ENCODE measurements around the gene PXDN. TPM values are rescaled to one million over a fixed set of nuclear protein-coding genes. Genes with fewer than 3 reads are reported as not detected.
A peak's percentile ranks its signal among the peaks of the same experiment; 100 is the strongest.

Gene PXDN
- total and polyA plus RNA-seq, 11 donors: 5.9 to 83.7 (median 28.2) TPM

- DNase-seq: no peak
- 94 to 95% (median 94%) methylated on average over 17 to 18 of the region's 18 CpGs for WGBS, 4 donors
- Histone ChIP-seq H3K4me1 (peaks cover 0 to 6% (median 0%) of the 10 kb centered on the region in 12 donors), H3K4me3 (no peak overlapping the region), H3K36me3 (peaks cover 0 to 98% (median 50%) of the 10 kb centered on the region in 9 donors), H3K9me3 (no peaks in the 10 kb centered on the region), H3K27me3 (no peaks in the 10 kb centered on the region), H3K27ac (no peak overlapping the region)
- intact Hi-C loops (cut with DNase I): loop anchor here in 1 of 10 donors (5.0 kb wide), 1 partner anchor 69 kb away; the partner anchor contains the start of gene PXDN
- TF ChIP-seq CTCF (IDR thresholded peaks at IDR 0.05): no peak
- TF ChIP-seq POLR2A (IDR thresholded peaks at IDR 0.05): no peak
- ATAC-seq: peak in 1 of 4 donors; percentile 6
These were observed 71.0 kb downstream of the PXDN start for GRCh38 chr2:1673160-1673944.

GRCh38 chr2:1672738-1673137 lies 71.6 kb downstream of the PXDN start:
- intact Hi-C loops (cut with DNase I): loop anchor here in 1 of 10 donors (5.0 kb wide), 1 partner anchor 70 kb away; the partner anchor contains the start of gene PXDN

GRCh38 chr2:1671916-1672315 lies 72.4 kb downstream of the PXDN start:
- DNase-seq (no peak), ATAC-seq (peak in 1 of 4 donors; percentile 60)
- 74 to 84% (median 76%) methylated on average over 3 of the region's 3 CpGs for WGBS, 4 donors
- no peaks in the 10 kb centered on the region for H3K27me3 ChIP-seq
- peaks cover 0 to 83% (median 35%) of the 10 kb centered on the region in 9 donors for H3K36me3 ChIP-seq
- no peak overlapping the region for H3K4me3 ChIP-seq
- H3K4me1 ChIP-seq: peaks cover 0 to 6% (median 0%) of the 10 kb centered on the region in 12 donors
- no peak for TF ChIP-seq POLR2A (IDR thresholded peaks at IDR 0.05)
- TF ChIP-seq CTCF (IDR thresholded peaks at IDR 0.05): no peak
- peak overlapping the region in 2 of 12 donors; percentile 9 to 25 for H3K27ac ChIP-seq
- intact Hi-C loops (cut with DNase I): loop anchor here in 1 of 10 donors (5.0 kb wide), 1 partner anchor 70 kb away; the partner anchor contains the start of gene PXDN
- H3K9me3 ChIP-seq: no peaks in the 10 kb centered on the region

More at GRCh38 chr2:1672738-1673137, 71.6 kb downstream of the PXDN start:
- Histone ChIP-seq H3K27ac (no peak overlapping the region), H3K36me3 (peaks cover 0 to 92% (median 44%) of the 10 kb centered on the region in 9 donors), H3K4me1 (peaks cover 0 to 6% (median 0%) of the 10 kb centered on the region in 12 donors), H3K9me3 (no peaks in the 10 kb centered on the region), H3K27me3 (no peaks in the 10 kb centered on the region), H3K4me3 (no peak overlapping the region)
- no peak for DNase-seq
- no peak for TF ChIP-seq CTCF (IDR thresholded peaks at IDR 0.05)
- no peak for TF ChIP-seq POLR2A (IDR thresholded peaks at IDR 0.05)
- 38 to 93% (median 89%) methylated on average over 3 to 5 of the region's 5 CpGs for WGBS, 4 donors
- ATAC-seq: no peak

DNA sequence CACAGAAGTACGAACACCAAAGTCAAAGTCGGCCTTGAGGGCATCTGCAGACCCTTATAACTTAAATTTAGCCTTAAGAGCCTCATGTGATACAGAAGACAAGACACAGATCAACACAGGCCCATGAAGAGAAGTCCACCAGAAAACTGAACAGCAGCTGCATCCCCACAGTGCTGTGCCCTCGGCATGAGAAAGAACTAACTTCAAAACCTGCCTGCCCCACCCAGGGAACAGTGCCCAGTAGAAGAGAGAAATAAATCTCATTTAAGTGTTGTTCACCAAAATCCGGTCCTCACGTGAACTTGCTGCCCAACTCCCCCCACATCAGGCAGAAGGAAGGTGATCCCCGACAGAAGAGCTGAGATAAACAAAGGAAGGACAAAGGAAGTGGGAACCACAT lies 73.7 kb downstream of the PXDN start:
- Histone ChIP-seq H3K27ac (no peak overlapping the region), H3K36me3 (peaks cover 0 to 83% (median 36%) of the 10 kb centered on the region in 9 donors), H3K4me1 (peaks cover 0 to 3% (median 0%) of the 10 kb centered on the region in 12 donors), H3K9me3 (no peaks in the 10 kb centered on the region), H3K27me3 (no peaks in the 10 kb centered on the region), H3K4me3 (no peak overlapping the region)
- ATAC-seq (no peak), DNase-seq (no peak)
- intact Hi-C loops (cut with DNase I): loop anchor here in 1 of 10 donors (5.0 kb wide), 1 partner anchor 72 kb away; the partner anchor contains the start of gene PXDN
- 66 to 72% (median 70%) methylated on average over 6 of the region's 6 CpGs for WGBS, 4 donors
- TF ChIP-seq POLR2A (IDR thresholded peaks at IDR 0.05) (no peak), CTCF (IDR thresholded peaks at IDR 0.05) (no peak)

All from heart left ventricle (tissue), 16 donors.